GM20431 (cell line): Measurements from ENCODE around the gene METTL16.

Source experiments
- in situ Hi-C: fragments of 300-500 bp; cut with MseI, MboI; formaldehyde crosslinking; loops from one replicate; pipeline ENCODE4 v1.15.0; 2020; ENCODE audit warnings: low sequenced_read_pairs; ENCODE audit not compliant: unreplicated experiment

Gene METTL16

DNA sequence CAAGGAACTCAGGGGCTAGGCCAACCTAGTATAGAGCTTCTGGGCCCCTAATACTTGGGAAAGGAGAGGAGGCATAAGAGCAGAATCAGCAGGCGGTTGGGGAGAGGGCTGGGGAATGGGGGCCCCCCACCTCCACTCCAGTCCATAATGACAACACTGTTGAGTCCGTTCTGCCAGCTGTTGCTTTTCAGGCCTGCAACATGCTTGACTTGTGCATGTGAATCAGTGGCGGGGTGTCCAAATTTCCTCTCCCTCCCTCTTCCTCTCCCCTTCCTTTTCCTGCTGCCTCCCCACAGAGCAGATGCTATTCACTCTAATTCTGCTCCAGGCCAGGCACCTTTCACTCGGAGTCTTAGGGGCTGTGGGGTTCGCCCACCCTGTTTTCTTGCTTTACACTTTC lies 142.6 kb downstream of the METTL16 start:
- in situ Hi-C loops: no loop called here

DNA sequence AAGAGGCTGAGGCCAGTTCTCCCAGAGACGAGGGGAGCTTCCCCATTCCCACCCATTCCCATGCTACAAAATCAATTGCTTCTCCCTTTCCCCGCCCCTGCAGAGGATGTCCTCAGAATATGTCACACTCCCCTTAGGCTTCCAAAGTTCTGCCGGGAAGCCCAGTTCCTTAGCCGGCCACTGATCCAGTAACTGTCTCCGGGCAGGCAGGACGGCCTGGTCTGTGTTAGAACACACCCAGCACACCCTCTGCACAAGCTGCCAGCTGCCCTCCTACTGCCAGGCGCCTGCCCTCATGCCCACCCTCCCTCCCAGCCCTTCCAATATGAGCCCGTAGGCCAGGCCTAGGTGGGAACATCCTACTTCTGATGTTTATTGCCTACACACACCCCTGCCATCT lies 143.3 kb downstream of the METTL16 start:
- in situ Hi-C loops: no loop called here

DNA sequence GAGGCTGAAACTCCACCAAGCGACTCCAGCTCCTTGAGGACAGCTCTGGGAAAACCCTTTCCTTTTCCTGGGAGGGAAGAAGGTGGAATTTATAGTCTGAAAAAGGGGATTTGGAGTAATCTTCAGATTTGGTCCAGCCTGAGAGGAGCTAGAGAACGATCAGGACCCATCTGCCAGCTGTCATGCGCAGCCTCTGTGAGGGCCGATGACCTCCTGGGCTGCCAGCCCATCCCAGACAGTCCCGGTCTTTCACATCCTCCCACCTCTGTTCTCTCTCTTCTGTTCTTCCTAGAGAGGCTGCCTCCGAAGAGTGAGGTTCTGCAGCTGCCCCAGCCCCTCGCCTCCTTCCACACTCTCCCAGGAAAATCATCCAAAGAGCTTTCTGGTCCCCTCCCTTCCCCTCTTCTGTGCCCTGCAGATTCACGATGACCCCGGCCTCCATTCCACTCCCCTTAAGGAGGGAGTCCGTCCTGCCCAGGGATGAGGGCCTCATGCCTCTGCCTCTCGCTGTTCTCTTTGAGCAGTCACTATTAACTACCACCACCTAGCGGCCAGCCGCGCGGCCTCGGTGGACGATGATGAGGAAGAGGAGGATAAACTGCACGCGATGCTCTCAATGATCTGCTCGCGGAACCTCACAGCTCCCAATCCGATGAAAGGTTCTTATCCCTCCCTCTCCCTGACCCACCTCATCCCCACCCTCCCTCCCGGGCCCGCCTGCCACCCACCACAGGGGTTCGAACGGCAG lies 144.8 kb downstream of the METTL16 start:
- in situ Hi-C loops: no loop called here
